H1 (cell line): ENCODE results near the gene HMX1. TPM values are rescaled to one million over a fixed set of nuclear protein-coding genes. Genes with fewer than 3 reads are reported as not detected.

Experiments used
- CTCF ChIA-PET: fragments of 300-600 bp; sonication (Branson Sonifier 250); formaldehyde crosslinking; loops from one replicate; lab custom pipeline; 2021; ENCODE audit not compliant: partially characterized antibody; lab: Charles Lee
- POLR2A ChIA-PET: fragments of 300-600 bp; sonication (Branson Sonifier 250); formaldehyde crosslinking; loops from one replicate; lab custom pipeline; 2021; ENCODE audit warnings: inconsistent platforms; ENCODE audit not compliant: partially characterized antibody; lab: Charles Lee
- DNase-seq, 2 experiments: peaks; one replicate each; pipeline versions ENCODE4 v3.0.0 to v3.0.0-alpha.2; 2010 to 2022; ENCODE audit warnings: low spot score in 2 of 2, low read depth in 1 of 2, mixed read lengths in 1 of 2
- FAIRE-seq: peaks from 2 replicates; lab custom pipeline; 2011; peaks lifted over from hg19 to GRCh38; lab: Jason Lieb, UNC
- H2AFZ ChIP-seq: 2 replicates; pipeline ENCODE4 v1.8.1; 2012; ENCODE audit warnings: low read length, inconsistent platforms
- H2AK5ac ChIP-seq: 2 replicates; pipeline ENCODE4 v1.6.1; 2013; ENCODE audit warnings: low read depth, low read length
- H2BK120ac ChIP-seq: replicated peaks from 2 replicates; pipeline ENCODE3; 2013; ENCODE audit warnings: low read depth, low read length, inconsistent platforms
- H2BK12ac ChIP-seq: 2 replicates; pipeline ENCODE4 v1.6.1; 2013; ENCODE audit warnings: low read depth, low read length
- H2BK15ac ChIP-seq: 2 replicates; pipeline ENCODE4 v1.6.1; 2013; ENCODE audit warnings: low read length
- H2BK20ac ChIP-seq: 2 replicates; pipeline ENCODE4 v1.6.1; 2013; ENCODE audit warnings: low read length
- H2BK5ac ChIP-seq: 2 replicates; pipeline ENCODE4 v1.6.1; 2013; ENCODE audit warnings: low read depth, low read length
- H3K14ac ChIP-seq: 2 replicates; pipeline ENCODE4 v1.6.1; 2013; ENCODE audit warnings: inconsistent platforms; ENCODE audit not compliant: insufficient read length
- H3K18ac ChIP-seq: 2 replicates; pipeline ENCODE4 v1.6.1; 2013; ENCODE audit warnings: low read length; ENCODE audit errors: extremely low read depth
- H3K23ac ChIP-seq: 2 replicates; pipeline ENCODE4 v1.6.1; 2013; ENCODE audit warnings: inconsistent platforms; ENCODE audit not compliant: insufficient read length
- H3K23me2 ChIP-seq: 2 replicates; pipeline ENCODE4 v1.6.1; 2013; ENCODE audit warnings: low read depth, low read length
- H3K27ac ChIP-seq: 2 replicates; pipeline ENCODE4 v1.6.1; 2011; ENCODE audit warnings: low read depth, low read length, inconsistent platforms
- H3K27me3 ChIP-seq, 4 experiments: replicated peaks in 1 of 4; 1 replicate in 1 of 4; 2 replicates in 3 of 4; pipeline versions ENCODE4 v1.6.1 to v1.8.1; 2011 to 2013; ENCODE audit warnings: low read length in 3 of 4, mild to moderate bottlenecking in 3 of 4, inconsistent platforms in 2 of 4, mixed read lengths in 2 of 4, moderate library complexity in 1 of 4; ENCODE audit not compliant: control insufficient read depth in 3 of 4, insufficient read depth in 3 of 4; ENCODE audit errors: extremely low read depth in 1 of 4
- H3K36me3 ChIP-seq, 4 experiments: 2 replicates each; pipeline versions ENCODE4 v1.6.1 to v1.8.1; 2011 to 2013; ENCODE audit warnings: mild to moderate bottlenecking in 4 of 4, low read length in 3 of 4, moderate library complexity in 2 of 4, control low read depth in 1 of 4, inconsistent platforms in 1 of 4; ENCODE audit not compliant: insufficient read depth in 4 of 4, control insufficient read depth in 2 of 4
- H3K4ac ChIP-seq: replicated peaks from 2 replicates; pipeline ENCODE3; 2013; ENCODE audit warnings: low read length, low read depth, mixed read lengths, inconsistent platforms; ENCODE audit not compliant: insufficient read length
- H3K4me1 ChIP-seq, 4 experiments: replicated peaks in 1 of 4; 1 replicate in 1 of 4; 2 replicates in 3 of 4; pipeline versions ENCODE4 v1.6.1 to v1.8.1; 2011 to 2013; ENCODE audit warnings: low read length in 3 of 4, inconsistent platforms in 2 of 4, mixed read lengths in 1 of 4; ENCODE audit not compliant: insufficient read depth in 4 of 4, control insufficient read depth in 3 of 4
- H3K4me2 ChIP-seq, 2 experiments: 2 replicates each; pipeline versions ENCODE4 v1.6.1 to v1.8.1; 2011 to 2013; ENCODE audit warnings: low read depth in 2 of 2, low read length in 2 of 2, control low read depth in 1 of 2, inconsistent platforms in 1 of 2, mild to moderate bottlenecking in 1 of 2; ENCODE audit not compliant: insufficient read depth in 1 of 2
- H3K4me3 ChIP-seq, 4 experiments: fragments of 200-600, 300-600 bp in 1 of 4; sonication (generic), shearing (Covaris generic), sonication (Bioruptor Twin) in 1 of 4; 2 replicates each; pipeline versions ENCODE4 v1.5.1 to v1.8.1; 2011 to 2016; ENCODE audit warnings: low read length in 4 of 4, low read depth in 3 of 4, control low read depth in 2 of 4, inconsistent platforms in 2 of 4, mild to moderate bottlenecking in 2 of 4, mixed read lengths in 1 of 4, moderate library complexity in 1 of 4; ENCODE audit not compliant: insufficient read depth in 2 of 4; ENCODE audit errors: extremely low read depth in 1 of 4
- H3K56ac ChIP-seq: replicated peaks from 2 replicates; pipeline ENCODE3; 2013; ENCODE audit warnings: low read depth, mild to moderate bottlenecking, mixed read lengths, low read length, inconsistent platforms; ENCODE audit not compliant: insufficient read length
- H3K79me1 ChIP-seq: 2 replicates; pipeline ENCODE4 v1.6.1; 2013; ENCODE audit warnings: low read depth, low read length, control low read depth
- H3K79me2 ChIP-seq, 2 experiments: 2 replicates each; pipeline versions ENCODE4 v1.6.1 to v1.8.1; 2012 to 2013; ENCODE audit warnings: low read length in 2 of 2, mild to moderate bottlenecking in 2 of 2, inconsistent platforms in 1 of 2; ENCODE audit not compliant: insufficient read depth in 2 of 2, control insufficient read depth in 1 of 2
- H3K9ac ChIP-seq, 4 experiments: replicated peaks in 1 of 4; 1 replicate in 1 of 4; 2 replicates in 3 of 4; pipeline versions ENCODE4 v1.6.1 to v1.8.1; 2011 to 2013; ENCODE audit warnings: low read depth in 3 of 4, low read length in 3 of 4, control low read depth in 2 of 4, mild to moderate bottlenecking in 2 of 4, moderate library complexity in 2 of 4, inconsistent platforms in 1 of 4; ENCODE audit errors: extremely low read depth in 1 of 4
- H3K9me3 ChIP-seq, 2 experiments: 2 replicates each; pipeline versions ENCODE4 v1.6.1 to v1.8.1; 2012 to 2013; ENCODE audit warnings: mild to moderate bottlenecking in 2 of 2, moderate library complexity in 2 of 2, control low read depth in 1 of 2, inconsistent platforms in 1 of 2, low read depth in 1 of 2, low read length in 1 of 2, mixed read lengths in 1 of 2; ENCODE audit not compliant: insufficient read depth in 2 of 2
- H4K20me1 ChIP-seq, 2 experiments: replicated peaks in 1 of 2; 2 replicates each; pipeline versions ENCODE3 to v1.8.1; 2011 to 2013; ENCODE audit warnings: inconsistent platforms in 2 of 2, low read length in 2 of 2, mild to moderate bottlenecking in 1 of 2; ENCODE audit not compliant: insufficient read depth in 2 of 2, control insufficient read depth in 1 of 2
- H4K5ac ChIP-seq: 2 replicates; pipeline ENCODE4 v1.6.1; 2013; ENCODE audit warnings: low read length, low read depth, mixed read lengths, inconsistent platforms; ENCODE audit not compliant: insufficient read length
- H4K8ac ChIP-seq: 2 replicates; pipeline ENCODE4 v1.8.0; 2013; ENCODE audit warnings: mild to moderate bottlenecking, moderate library complexity, low read length, inconsistent platforms; ENCODE audit not compliant: insufficient read depth; ENCODE audit errors: extremely low read depth
- H4K91ac ChIP-seq: replicated peaks from 2 replicates; pipeline ENCODE3; 2013; ENCODE audit warnings: low read length, mixed read lengths, inconsistent platforms; ENCODE audit not compliant: insufficient read length
- ASH2L ChIP-seq: fragments of 200-600, 300-600 bp; sonication (generic); IDR thresholded peaks from one replicate; pipeline ENCODE4 v1.7.1; 2017; ENCODE audit warnings: low read length
- BACH1 ChIP-seq: IDR thresholded peaks from 2 replicates; pipeline ENCODE4 v1.6.1; 2012; ENCODE audit warnings: low read length, improper control_type of control experiment
- BRCA1 ChIP-seq: IDR thresholded peaks from 2 replicates; pipeline ENCODE4 v1.6.1; 2012; ENCODE audit warnings: low read depth, low read length, improper control_type of control experiment
- EP300 ChIP-seq, 2 experiments: IDR thresholded peaks; 1 replicate in 1 of 2; 2 replicates in 1 of 2; pipeline ENCODE4 v1.6.1; 2011 to 2012; ENCODE audit warnings: low read depth in 2 of 2, low read length in 2 of 2, mild to moderate bottlenecking in 2 of 2, borderline replicate concordance in 1 of 2, inconsistent platforms in 1 of 2, moderate library complexity in 1 of 2
- GTF2F1 ChIP-seq: IDR thresholded peaks from 2 replicates; pipeline ENCODE4 v1.6.1; 2012; ENCODE audit warnings: low read depth, low read length, improper control_type of control experiment, borderline replicate concordance
- NRF1 ChIP-seq: IDR thresholded peaks from 2 replicates; pipeline ENCODE4 v1.6.1; 2011; ENCODE audit warnings: mild to moderate bottlenecking, low read depth, low read length, improper control_type of control experiment
- POLR2A ChIP-seq, 2 experiments: IDR thresholded peaks; 1 replicate in 1 of 2; 2 replicates in 1 of 2; pipeline ENCODE4 v1.6.1; 2011; ENCODE audit warnings: low read depth in 2 of 2, low read length in 2 of 2, mild to moderate bottlenecking in 2 of 2; ENCODE audit errors: control extremely low read depth in 1 of 2
- POU5F1 ChIP-seq: IDR thresholded peaks from 2 replicates; pipeline ENCODE4 v1.6.1; 2011; ENCODE audit warnings: low read depth, mild to moderate bottlenecking, low read length, moderate library complexity
- RFX5 ChIP-seq: IDR thresholded peaks from 2 replicates; pipeline ENCODE4 v1.6.1; 2011; ENCODE audit warnings: low read depth, low read length, improper control_type of control experiment, borderline replicate concordance
- RNF2 ChIP-seq: fragments of 200-900, 300-1000 bp; sonication (generic); IDR thresholded peaks from 2 replicates; pipeline ENCODE4 v1.7.1; 2016; ENCODE audit warnings: borderline replicate concordance, low read depth, mild to moderate bottlenecking, antibody characterized with exemption, low read length; ENCODE audit not compliant: poor library complexity, severe bottlenecking; ENCODE audit errors: missing control alignments
- SUZ12 ChIP-seq: fragments of 200-600 bp; sonication (generic); IDR thresholded peaks from 2 replicates; pipeline ENCODE4 v1.6.1; 2012; ENCODE audit warnings: mild to moderate bottlenecking, inconsistent platforms, low read length, moderate library complexity, mixed read lengths
- TAF1 ChIP-seq: IDR thresholded peaks from 2 replicates; pipeline ENCODE4 v1.6.1; 2011; ENCODE audit warnings: mild to moderate bottlenecking, low read depth, low read length
- USF2 ChIP-seq: IDR thresholded peaks from 2 replicates; pipeline ENCODE4 v1.6.1; 2011; ENCODE audit warnings: low read length, improper control_type of control experiment
- WGBS, 2 experiments: shearing (Covaris generic) in 1 of 2; methylation state at CpG; one replicate each; pipeline versions ENCODE4 v1.1.6 to v1.1.7; 2013 to 2015; ENCODE audit warnings: low lambda C conversion rate in 2 of 2, mixed read lengths in 2 of 2, inconsistent platforms in 1 of 2, low coverage in 1 of 2, missing lambda C conversion rate in 1 of 2; ENCODE audit not compliant: insufficient replicate concordance in 2 of 2, insufficient coverage in 1 of 2, insufficient read length in 1 of 2; ENCODE audit errors: extremely low coverage in 1 of 2, missing lambda C conversion rate in 1 of 2; 5-methylcytosine and 5-hydroxymethylcytosine counted together
- polyA plus RNA-seq, 7 experiments: library from polyadenylated mRNA; depleted of rRNA in 3 of 7; stranded (reverse) in 5 of 7; unstranded in 2 of 7; fragments of >200 nt in 5 of 7; fragments of 200-250 nt in 2 of 7; gene quantifications; 1 replicate in 5 of 7; 2 replicates in 1 of 7; 4 replicates in 1 of 7; pipeline versions ENCODE4 v1.2.1 to v1.2.3, GENCODE V29; 2011 to 2013; ENCODE audit warnings: missing spikeins in 2 of 7, mixed read lengths in 2 of 7
- total RNA-seq: library from RNA; stranded (reverse); fragmentation: NEBNext Ultra II Directional; extraction: Animal tissue kit (Norgen Biotek cat#: 25700); gene quantifications from 2 replicates; pipeline ENCODE4 v1.2.1, GENCODE V29; 2021

Gene HMX1
- total and polyA plus RNA-seq, 2 of the 8 experiments (the other 6 are each of a cell fraction or from before 2014, with no cell fraction given) = 0.26 TPM; not detected in 1

DNA sequence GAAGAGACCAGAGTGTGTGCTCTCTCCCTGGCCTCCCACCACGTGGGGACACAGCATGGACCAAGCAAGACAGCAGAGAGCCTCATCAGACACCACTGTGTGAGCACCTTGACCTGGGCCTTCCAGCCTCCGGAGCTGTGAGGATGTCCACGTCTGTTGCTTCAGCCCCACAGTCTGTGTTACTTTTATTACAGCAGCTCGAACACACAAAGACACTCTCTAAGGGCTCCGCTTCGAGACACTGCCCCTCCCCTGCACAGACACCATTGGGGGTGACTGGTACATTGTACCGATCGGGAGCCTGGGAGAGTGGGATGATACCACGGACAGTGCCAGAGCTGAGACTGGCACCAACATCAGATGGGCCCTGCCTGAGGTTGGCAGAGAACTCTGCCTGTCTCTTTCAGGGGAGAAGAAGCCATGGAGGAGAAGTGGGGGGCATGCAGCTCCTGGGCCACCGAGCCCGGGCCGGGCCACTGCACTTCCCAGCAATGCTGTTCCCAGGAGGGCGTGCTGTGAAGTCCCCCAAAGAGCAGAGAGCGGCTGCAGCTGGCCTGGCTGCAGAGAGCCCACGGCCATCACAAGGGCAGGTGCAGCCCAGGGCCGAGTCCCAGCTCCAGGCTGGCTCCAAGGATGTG, 48.1 kb upstream of the HMX1 start:
- Histone ChIP-seq H3K9ac (no peak overlapping the region), H4K91ac (no peak overlapping the region), H3K4ac (no peak overlapping the region), H3K4me3 (no peak overlapping the region), H4K20me1 (no peaks in the 10 kb centered on the region), H2AK5ac (no peak overlapping the region), H3K27ac (no peak overlapping the region), H3K27me3 (peaks cover 0 to 13% (median 5%) of the 10 kb centered on the region in 4 experiments; a peak in 2 of 7 replicates), H3K4me1 (no peaks in the 10 kb centered on the region), H3K79me1 (no peaks in the 10 kb centered on the region), H3K23me2 (no peaks in the 10 kb centered on the region), H2AFZ (no peak overlapping the region), H4K8ac (no peak overlapping the region), H2BK5ac (no peak overlapping the region), H3K56ac (no peak overlapping the region), H3K23ac (no peak overlapping the region), H2BK15ac (no peak overlapping the region), H2BK12ac (no peak overlapping the region), H2BK20ac (no peak overlapping the region), H2BK120ac (no peak overlapping the region), H3K4me2 (no peak overlapping the region), H3K9me3 (peaks cover 30 to 34% of the 10 kb centered on the region in 2 experiments), H3K18ac (no peak overlapping the region), H4K5ac (no peak overlapping the region), H3K14ac (no peak overlapping the region), H3K79me2 (no peaks in the 10 kb centered on the region), H3K36me3 (no peaks in the 10 kb centered on the region)
- POLR2A ChIA-PET = no interaction called here
- FAIRE-seq = no peak
- 83% methylated on average over 16 of the region's 16 CpGs; no CpG with 5 or more reads in 1 of the 2 experiments for WGBS, 2 experiments
- DNase-seq = no peak
- CTCF ChIA-PET = interaction anchor here (0.6 to 1.3 kb wide), 3 partner anchors 12 to 244 kb away, joined by 3 read pairs; no protein-coding TSS in a partner anchor
- TF ChIP-seq EP300 (IDR thresholded peaks at IDR 0.05; ENCODE audit: borderline replicate concordance in 1 of 2, low read depth in 2 of 2, low read length in 2 of 2) (no peak), TAF1 (no peak), SUZ12 (no peak), BRCA1 (no peak), USF2 (no peak), GTF2F1 (no peak), POLR2A (IDR thresholded peaks at IDR 0.05; ENCODE audit: control extremely low read depth in 1 of 2, low read depth in 2 of 2, low read length in 2 of 2) (no peak), ASH2L (no peak), RFX5 (no peak), BACH1 (no peak), RNF2 (no peak), NRF1 (no peak), POU5F1 (no peak)
